Limb (tissue), 2 donors: ENCODE measurements around the gene DNAH3.
A peak's percentile ranks its signal among the peaks of the same experiment; 100 is the strongest.
"Not testable (repeated sequence)": the region's sequence is repeated elsewhere in the genome, so short reads cannot be mapped to it uniquely, and the experiment has no call there.

ENCODE experiments used
- DNase-seq, 2 donors: peaks; one replicate each; pipeline ENCODE4 v3.0.0-alpha.2; 2016; ENCODE audit errors: extremely low spot score in 2 of 2

DNAH3 gene

DNA sequence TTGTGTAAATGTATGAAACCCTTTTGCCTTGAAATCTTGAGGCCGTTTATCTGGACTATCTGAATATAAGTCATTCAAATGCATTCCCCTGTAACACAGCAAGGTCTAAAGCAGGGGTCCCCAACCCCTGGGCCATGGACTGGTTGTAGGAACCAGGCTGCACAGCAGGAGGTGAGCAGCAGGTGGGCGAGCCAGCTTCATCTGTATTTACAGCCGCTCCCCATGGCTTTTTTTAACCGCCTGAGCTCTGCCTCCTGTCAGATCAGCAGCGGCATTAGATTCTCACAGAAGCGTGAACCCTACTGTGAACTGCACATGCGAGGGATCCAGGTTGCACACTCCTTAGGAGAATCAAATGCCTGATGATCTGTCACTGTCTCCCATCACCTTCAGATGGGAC is 24.1 kb downstream of the DNAH3 start:
- no peak for DNase-seq

DNA sequence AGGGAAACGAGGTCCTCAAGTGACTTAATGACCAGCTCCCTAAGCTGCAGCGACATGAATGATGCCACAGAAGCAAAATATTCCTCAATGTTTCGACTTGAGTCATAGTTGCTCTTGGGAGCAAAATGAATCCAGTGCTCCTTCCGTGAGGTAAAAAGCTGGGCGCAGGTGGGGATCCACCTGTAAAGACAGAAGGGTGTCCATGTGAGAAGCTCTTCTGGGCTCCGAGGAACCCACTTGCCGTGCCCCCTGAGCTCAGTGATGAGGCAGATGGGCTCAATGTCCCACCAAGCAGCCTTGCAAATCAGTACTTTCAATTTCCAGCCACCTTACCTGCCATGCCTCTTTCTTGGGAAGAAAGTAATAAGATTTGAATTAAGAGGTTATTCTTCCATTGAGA is 25.5 kb downstream of the DNAH3 start:
- no peak for DNase-seq

DNA sequence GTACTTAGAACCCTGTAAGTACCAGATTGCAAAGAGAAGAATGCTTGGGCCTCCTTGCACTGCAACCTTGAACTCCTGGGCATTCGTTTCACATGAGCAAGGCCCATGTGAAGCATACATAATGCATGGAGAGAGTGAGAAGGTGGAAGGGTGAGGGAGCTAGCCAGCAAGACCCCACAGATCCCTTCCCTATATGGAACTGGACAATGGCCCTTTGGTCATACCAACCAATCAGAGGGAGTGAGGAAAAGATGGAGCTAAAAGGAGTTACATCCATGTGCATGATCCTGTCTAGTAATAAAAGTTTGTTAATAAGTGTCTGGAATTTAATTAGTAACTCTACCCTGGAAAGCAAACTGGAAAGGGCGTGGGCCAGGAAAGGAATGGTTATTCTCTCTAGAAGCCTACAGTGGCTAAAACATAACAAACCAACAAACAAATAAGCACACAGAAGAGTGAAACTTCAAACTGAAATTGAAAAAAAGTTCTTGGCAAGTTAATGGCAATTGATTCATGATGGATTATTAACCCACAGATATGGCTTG is 29.6 kb downstream of the DNAH3 start:
- DNase-seq: no peak

DNA sequence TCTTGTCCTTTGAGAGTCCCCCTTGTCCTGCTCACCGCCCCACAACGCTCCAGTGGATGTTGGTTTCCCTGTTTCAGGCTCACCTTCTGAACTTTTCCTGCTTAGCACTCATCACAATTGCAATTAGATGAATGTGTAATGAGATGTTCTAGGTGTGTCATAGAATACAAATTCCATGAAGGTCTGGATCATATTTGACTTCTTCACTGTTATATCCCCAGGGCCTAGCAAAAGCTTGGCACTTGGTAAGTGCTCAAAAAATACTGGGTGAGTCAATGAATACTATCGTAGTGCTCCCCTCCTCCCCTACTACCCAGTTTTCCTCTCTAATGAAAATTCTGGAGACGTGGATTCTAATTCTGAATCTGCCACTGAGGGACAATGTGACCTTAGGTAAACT is 33.1 kb downstream of the DNAH3 start:
- DNase-seq: no peak

GRCh38 chr16:21116148-21116693 is 34.4 kb downstream of the DNAH3 start:
- DNase-seq: no peak

DNA sequence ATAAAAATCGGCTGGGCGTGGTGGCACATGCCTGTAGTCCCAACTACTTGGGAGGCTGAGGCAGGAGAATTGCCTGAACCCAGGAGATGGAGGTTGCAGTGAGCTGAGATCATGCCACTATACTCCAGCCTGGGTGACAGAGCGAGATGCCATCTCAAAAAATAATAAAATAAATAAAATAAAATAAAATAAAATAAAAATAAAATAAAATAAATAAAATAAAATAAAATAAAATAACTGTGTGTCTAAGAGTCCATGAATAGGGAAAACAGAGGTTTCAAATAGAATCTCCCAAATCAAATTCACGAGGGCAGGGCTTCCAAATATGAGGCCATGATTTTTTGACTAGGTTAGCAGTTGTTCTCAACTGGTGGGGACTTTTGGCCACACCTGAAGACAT is 35.1 kb downstream of the DNAH3 start:
- DNase-seq: not testable (repeated sequence)

DNA sequence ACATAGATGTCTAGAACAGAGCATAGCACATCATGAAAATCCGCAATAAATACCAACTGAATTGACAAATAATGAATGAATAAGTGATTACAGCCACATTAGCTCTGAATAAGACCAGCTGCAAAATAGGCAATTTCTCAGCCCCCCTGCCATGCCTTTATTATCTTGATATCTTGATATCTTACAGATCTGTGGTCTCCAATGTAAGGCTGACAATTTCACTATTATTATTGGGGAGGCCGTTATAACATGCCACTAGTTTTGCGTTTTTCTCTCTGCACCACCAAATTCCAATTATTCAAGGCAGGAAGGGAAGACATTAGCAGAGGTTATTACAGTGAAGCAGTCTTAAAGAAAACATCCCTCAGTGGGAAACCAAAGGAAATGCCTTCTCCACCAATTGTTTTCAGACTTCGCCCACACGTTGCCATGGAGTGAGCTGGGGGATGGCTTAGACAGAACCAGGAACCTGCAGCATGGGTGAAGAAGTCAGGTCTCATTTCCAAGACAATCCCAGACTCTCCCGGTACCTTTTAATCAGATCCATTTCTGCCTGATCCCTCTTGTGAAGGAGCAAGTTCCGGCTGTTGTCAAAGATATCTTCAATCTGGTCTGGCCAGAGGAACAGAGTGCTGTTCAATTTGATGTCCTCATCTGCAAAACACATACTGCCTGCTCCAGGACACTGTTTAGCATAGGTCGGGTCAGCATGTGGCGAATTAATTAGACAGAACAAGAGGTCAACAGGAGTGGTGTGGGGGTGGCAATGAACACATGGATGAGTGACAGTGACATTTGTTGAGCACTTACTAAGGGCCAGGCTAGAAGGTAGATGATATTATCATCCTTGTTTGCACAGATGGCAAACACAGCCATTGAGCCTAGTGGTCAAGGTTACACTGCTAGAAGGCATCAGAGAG is 46.4 kb downstream of the DNAH3 start:
- DNase-seq: no peak

DNA sequence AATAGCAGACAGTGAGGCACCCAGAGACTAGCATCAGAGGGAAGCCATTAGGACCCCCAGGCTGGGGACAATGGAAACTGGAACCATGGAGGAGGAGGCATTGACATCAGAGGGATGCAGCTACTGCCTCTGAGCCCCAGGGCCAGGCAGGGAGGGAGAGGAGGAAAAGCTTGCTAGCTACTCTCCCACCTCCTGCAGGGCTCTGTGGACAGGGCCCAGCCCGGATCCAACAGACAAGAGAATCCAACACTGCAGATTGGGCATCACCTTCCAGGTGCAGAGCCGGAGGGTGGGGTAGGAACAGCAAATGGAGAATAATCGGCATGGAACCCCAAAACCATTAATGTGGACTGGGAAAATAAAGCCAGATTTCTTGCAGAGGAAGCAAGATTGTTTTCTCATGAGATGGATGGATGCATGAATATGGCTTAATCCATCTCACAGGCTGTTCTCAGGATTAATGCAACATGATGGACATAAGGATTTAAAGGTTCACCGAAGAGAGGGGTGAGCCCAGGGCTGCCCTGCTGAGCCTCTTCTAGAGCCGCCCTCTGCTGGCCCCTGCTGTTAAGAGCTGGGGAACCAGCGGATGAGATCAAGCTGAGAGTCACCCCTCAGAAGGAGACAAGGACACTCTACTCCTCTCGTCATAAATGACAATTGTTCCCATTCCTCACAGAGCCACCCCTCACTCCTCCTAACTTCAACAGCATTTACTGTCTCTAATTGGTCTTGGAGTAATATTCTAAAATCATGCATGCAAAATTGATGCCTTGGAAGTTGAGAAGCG is 48.8 kb downstream of the DNAH3 start:
- no peak for DNase-seq

- DNase-seq: no peak
These were observed 50.2 kb downstream of the DNAH3 start for GRCh38 chr16:21100447-21100846.

DNA sequence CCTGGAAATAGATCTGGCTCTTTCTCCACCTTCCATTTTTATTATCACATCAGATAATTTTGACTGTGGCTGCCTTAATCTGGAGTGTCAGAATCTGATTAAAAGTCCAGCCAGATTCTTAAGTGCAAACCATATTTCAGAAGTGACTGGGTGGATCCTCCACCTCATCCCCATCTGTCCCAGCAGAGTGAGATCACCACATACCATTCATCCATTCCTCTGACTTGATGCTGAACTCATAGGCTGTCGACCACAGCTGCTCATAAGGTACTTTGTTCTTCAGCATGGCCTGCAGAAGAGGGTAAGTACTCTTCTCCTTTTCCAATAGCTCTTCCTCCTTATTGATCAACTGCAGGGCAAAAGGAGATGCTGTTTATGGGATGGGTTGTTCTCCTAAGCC is 53.5 kb downstream of the DNAH3 start:
- DNase-seq: no peak

- not testable (repeated sequence) for DNase-seq
These were observed 55.9 kb downstream of the DNAH3 start for GRCh38 chr16:21094719-21095118.

GRCh38 chr16:21092951-21093350 is 57.7 kb downstream of the DNAH3 start:
- no peak for DNase-seq

DNA sequence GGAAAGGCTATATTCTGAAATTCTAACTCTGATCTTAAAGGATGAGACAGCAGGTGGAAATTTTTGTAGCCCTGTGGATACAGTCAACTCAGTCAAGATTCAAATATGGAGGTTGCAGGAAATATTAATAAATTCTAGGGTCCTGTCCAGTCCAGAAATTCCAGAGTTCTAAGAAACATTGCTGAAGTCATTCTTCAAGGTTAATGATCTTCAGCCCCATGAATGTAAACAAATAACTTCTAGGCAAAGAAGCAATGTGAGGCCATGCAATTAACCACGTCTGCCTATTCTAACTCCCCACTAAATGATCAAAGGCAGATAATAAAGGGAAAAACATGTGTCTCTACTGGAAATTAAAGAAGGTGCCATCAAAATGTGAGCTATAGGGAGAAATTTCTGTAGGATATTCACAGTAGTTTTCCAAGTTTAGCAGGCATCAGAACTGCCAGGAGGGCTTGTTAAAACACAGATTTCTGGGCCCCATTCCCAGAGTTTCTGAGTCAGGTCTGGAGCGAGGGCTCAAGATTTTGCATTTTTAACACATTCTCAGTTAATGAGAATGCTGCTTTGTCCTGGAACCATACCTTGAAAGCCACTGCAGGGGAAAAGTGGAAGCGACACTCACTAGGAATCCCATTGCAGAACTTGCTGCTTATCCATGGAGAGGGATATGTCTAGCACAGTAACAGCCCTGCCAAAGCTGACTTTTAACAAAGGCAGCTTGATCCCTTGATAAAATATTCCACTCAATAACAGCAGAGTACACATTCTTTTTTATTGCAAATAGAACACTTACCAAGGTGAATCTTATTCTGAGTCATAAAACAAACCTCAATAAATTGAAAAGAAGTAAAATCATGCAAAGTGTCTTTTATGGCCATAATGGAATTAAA is 61.8 kb downstream of the DNAH3 start:
- no peak for DNase-seq

- no peak for DNase-seq
These were observed 62.5 kb downstream of the DNAH3 start for GRCh38 chr16:21088143-21088542.

GRCh38 chr16:21084631-21085225 is 65.9 kb downstream of the DNAH3 start:
- DNase-seq: no peak

DNA sequence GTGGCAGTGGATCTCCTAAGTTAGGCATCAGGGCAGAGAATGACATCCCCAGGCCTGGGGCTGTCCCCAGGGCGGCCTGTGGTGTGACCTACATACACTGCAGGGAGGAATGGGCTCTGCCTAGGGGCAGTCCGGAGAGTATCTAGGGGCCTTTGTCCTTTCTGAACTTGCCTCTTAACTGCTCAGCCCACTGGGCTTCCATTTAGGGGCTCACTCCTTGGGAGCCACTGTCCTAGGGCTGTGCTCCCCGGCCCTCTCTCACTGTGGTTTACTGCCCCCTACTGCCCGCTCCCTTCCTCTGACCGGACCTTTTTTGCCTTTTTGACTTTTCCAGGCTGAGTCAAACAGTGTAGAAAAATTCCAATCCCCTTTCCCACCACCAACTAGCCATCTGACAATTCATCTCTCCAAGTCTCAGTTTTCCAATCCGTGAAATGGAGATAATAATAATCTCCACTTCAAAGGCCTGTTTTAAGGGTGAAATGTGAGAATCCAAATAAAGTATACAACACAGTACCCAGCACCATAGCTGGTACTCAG is 66.8 kb downstream of the DNAH3 start:
- peak; percentile 31 to 59 for DNase-seq

GRCh38 chr16:21081329-21081728 is 69.3 kb downstream of the DNAH3 start:
- no peak for DNase-seq

GRCh38 chr16:21078563-21078962 is 72.1 kb downstream of the DNAH3 start:
- DNase-seq: no peak

- no peak for DNase-seq
These were observed 74.3 kb downstream of the DNAH3 start for GRCh38 chr16:21076186-21076883.

- no peak for DNase-seq
These were observed 75.4 kb downstream of the DNAH3 start for GRCh38 chr16:21075252-21075651.
